HEK293T (cell line): ENCODE measurements around the gene B3GAT2.

Experiments used
- ARNT ChIP-seq: fragments of 450-650 bp; IDR thresholded peaks from 2 replicates; pipeline ENCODE4 v1.6.1; 2017; ENCODE audit warnings: mild to moderate bottlenecking
- BHLHE40 ChIP-seq: fragments of 450-650 bp; IDR thresholded peaks from 2 replicates; pipeline ENCODE4 v1.6.1; 2016; ENCODE audit warnings: mild to moderate bottlenecking, moderate library complexity, borderline replicate concordance
- ELF4 ChIP-seq: fragments of 450-650 bp; IDR thresholded peaks from 2 replicates; pipeline ENCODE4 v1.6.1; 2017; ENCODE audit warnings: antibody characterized with exemption
- FOXA1 ChIP-seq: fragments of 450-650 bp; IDR thresholded peaks from 2 replicates; pipeline ENCODE4 v1.6.1; 2016; ENCODE audit warnings: mild to moderate bottlenecking
- FOXK2 ChIP-seq: fragments of 450-650 bp; IDR thresholded peaks from 2 replicates; pipeline ENCODE4 v1.6.1; 2016; ENCODE audit warnings: mild to moderate bottlenecking
- FOXM1 ChIP-seq: fragments of 450-650 bp; IDR thresholded peaks from 2 replicates; pipeline ENCODE4 v1.6.1; 2017; ENCODE audit warnings: mild to moderate bottlenecking, borderline replicate concordance
- HDGF ChIP-seq: fragments of 450-650 bp; IDR thresholded peaks from 2 replicates; pipeline ENCODE4 v1.6.1; 2017; ENCODE audit warnings: antibody characterized with exemption, borderline replicate concordance
- L3MBTL2 ChIP-seq: fragments of 450-650 bp; conservative IDR thresholded peaks from 2 replicates; pipeline ENCODE4 v1.6.1; 2016; ENCODE audit warnings: mild to moderate bottlenecking
- SP1 ChIP-seq: fragments of 450-650 bp; IDR thresholded peaks from 2 replicates; pipeline ENCODE4 v1.6.1; 2017
- TARDBP ChIP-seq: fragments of 450-650 bp; IDR thresholded peaks from 2 replicates; pipeline ENCODE4 v1.6.1; 2016
- ZNF384 ChIP-seq: fragments of 450-650 bp; IDR thresholded peaks from 2 replicates; pipeline ENCODE4 v1.6.1; 2016
- TF ChIP-seq, protein P1 (sequence below): fragments of 450-650 bp; IDR thresholded peaks from 2 replicates; pipeline ENCODE4 v1.6.1; 2016

- TF ChIP-seq, protein P1, sequence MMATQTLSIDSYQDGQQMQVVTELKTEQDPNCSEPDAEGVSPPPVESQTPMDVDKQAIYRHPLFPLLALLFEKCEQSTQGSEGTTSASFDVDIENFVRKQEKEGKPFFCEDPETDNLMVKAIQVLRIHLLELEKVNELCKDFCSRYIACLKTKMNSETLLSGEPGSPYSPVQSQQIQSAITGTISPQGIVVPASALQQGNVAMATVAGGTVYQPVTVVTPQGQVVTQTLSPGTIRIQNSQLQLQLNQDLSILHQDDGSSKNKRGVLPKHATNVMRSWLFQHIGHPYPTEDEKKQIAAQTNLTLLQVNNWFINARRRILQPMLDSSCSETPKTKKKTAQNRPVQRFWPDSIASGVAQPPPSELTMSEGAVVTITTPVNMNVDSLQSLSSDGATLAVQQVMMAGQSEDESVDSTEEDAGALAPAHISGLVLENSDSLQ: no peak
- TF ChIP-seq FOXA1 (no peak), FOXM1 (no peak), SP1 (no peak), TARDBP (no peak), BHLHE40 (no peak), ARNT (no peak), L3MBTL2 (no peak), ELF4 (no peak), HDGF (no peak), ZNF384 (no peak), FOXK2 (no peak)
Measured at GRCh38 chr6:70863343-70863742, 93.5 kb downstream of the B3GAT2 start.
